Fibroblast of mammary gland (primary cell): ENCODE data around the gene TBC1D5.
"Not testable (repeated sequence)": the region's sequence is repeated elsewhere in the genome, so short reads cannot be mapped to it uniquely, and the experiment has no call there.

Experiments used
- DNase-seq: peaks from one replicate; pipeline ENCODE4 v3.0.0-alpha.2; 2010; ENCODE audit warnings: low read depth
- H3K4me3 ChIP-seq: 2 replicates; pipeline ENCODE4 v1.5.1; 2011; ENCODE audit warnings: low read depth, mild to moderate bottlenecking, low read length, moderate library complexity; ENCODE audit not compliant: control insufficient read depth
- CTCF ChIP-seq: conservative IDR thresholded peaks from 2 replicates; pipeline ENCODE4 v1.5.1; 2011; ENCODE audit warnings: low read depth, low read length, inconsistent platforms; ENCODE audit not compliant: control insufficient read depth, insufficient read depth

TBC1D5 gene

DNA sequence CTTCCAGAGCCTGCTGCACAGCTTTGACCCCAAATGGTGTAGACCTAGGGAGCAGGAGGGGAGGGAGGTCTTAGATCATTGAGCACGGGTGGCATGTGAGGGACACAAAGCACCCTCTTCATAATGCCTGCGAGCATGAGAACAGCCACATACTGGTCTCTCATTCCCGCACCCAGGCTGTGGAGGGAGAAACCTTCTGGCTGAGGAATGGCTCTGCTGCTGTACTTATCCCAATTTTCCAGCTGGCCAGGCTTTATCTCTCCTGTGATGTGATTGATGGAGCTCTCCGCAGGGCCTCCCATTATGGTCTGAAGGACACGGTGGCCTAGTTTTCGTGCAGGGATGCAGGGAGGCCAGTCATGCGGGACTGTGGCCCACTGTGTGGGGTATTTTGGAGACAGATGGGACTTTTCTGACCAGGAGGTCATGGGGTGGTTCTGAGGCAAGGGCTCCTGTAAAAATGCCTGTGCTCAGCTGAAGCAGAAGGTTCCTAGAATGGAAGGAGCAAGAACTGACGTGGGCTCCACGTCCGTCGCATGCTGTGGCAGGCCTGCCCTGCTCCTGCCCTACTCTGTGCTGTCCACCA lies 606.2 kb downstream of the TBC1D5 start:
- no peak for DNase-seq
- H3K4me3 ChIP-seq = no peak overlapping the region
- no peak for TF ChIP-seq CTCF

- no peak for DNase-seq
- no peak for TF ChIP-seq CTCF
- H3K4me3 ChIP-seq = no peak overlapping the region
These were observed 606.7 kb downstream of the TBC1D5 start for GRCh38 chr3:17135696-17136095.

DNA sequence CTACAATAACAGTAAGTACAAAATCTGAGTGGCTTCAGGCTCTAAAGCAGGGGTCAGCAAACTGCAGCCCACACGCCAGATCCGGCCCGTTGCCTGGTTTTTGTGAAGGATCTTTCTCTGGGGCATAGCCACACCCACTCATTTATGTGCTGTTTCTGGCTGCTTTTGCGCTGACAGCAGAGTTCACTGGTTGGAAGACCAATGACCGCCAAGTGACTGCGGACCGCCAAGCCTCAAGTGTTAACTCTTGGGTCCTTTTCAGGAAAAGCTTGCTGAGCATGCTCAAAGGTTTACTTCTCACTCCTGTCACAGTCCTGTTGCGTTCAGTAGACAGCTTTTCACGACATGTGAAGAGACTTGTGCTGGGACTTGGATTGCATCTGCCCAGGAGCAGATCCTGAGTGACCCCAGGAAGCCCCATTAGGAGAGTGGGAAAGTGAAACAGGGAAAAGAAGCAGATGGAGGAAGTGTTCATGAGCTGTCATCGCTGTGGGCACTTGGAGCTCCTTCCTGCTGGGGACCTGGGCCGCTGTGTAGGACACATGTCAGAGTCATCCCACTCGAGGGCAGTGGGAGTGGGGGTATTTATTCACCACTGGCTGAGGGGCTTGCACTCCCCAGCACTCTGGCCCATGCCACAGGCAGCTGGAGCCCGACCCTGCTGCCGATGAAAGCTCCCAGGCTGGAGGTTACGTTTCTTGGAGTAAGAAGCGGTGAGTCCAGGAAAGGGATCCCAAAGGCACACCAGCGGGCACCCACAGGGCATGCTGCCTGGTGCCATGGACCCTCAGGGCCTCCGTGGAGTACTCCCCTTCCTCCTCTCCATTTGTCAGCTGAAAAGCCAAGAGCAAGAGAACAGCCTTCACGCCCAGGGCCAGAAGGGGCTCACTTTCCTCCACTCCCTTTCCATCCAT lies 608.5 kb downstream of the TBC1D5 start:
- no peak overlapping the region for H3K4me3 ChIP-seq
- DNase-seq = peak; percentile 35
- TF ChIP-seq CTCF = no peak

DNA sequence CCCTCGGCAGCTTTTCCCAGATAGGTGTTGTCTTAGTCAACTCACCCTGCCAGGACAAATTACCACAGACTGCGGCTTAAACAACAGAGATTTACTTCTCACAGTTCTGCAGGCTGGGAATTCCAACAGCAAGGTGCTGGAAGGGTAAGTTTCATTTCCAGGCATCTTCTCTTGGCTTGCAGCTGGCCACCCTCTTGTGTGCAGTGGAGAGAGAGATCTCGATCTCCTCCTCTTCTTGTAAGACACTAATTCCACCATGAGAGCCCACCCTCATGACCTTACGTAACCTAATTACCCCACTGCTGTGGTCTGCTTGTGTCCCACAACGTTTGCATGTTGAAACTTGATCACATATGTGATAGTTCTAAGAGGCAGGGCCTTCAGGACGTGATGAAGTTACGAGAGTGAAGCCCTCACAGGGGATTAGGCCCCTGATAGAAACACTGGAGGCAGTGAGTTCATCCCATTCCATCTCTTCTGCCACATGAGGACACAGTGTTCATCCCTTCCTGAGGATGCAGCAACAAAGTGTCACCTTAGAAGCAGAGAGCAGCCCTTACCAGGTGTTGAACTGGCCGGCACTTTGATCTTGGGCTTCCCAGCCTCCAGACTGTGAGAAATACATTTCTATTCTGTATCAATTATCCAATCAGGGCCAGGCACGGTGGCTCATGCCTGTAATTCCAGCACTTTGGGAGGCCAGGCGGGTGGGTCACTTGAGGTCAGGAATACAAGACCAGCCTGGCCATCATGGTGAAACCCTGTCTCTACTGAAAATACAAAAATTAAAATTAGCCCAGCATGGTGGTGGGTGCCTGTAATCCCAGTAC lies 609.9 kb downstream of the TBC1D5 start:
- no peak for TF ChIP-seq CTCF
- DNase-seq = no peak
- H3K4me3 ChIP-seq = no peak overlapping the region

DNA sequence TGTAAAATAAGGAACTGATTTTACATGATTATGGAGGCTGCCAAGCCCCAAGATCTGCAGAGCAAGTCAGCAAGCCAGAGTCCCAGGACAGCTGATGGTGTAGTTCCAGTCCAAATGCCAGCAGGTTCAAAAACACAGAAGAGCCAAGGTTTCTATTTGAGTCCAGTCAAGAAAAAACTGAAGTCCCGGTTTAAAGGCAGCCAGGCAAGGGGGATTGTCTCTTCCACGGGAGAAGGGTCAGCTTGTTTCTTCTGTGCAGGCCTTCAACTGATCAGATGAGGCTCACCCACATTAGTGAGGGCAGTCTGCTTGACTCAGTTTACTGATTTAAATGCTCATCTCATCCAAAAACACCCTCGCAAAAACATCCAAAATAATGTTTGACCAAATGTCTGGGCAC lies 611.5 kb downstream of the TBC1D5 start:
- DNase-seq = no peak
- H3K4me3 ChIP-seq = no peak overlapping the region
- TF ChIP-seq CTCF = no peak

DNA sequence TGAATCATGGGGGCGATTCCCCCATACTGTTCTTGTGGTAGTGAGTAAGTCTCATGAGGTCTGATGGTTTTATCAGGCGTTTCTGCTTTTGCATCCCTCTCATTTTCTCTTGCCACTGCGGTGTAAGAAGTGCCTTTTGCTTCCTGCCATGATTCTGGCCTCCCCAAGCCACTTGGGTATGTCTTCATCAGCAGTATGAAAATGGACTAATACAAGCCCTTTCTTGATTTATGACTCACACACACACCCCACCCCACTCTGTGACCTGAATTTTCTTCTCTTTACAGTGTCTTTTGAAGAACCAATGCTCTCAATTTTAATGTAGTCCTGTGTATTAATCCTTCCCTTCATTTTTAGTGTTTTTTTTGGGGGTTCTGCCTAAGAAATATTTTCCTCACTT lies 612.9 kb downstream of the TBC1D5 start:
- no peak for DNase-seq
- TF ChIP-seq CTCF = no peak
- no peak overlapping the region for H3K4me3 ChIP-seq

DNA sequence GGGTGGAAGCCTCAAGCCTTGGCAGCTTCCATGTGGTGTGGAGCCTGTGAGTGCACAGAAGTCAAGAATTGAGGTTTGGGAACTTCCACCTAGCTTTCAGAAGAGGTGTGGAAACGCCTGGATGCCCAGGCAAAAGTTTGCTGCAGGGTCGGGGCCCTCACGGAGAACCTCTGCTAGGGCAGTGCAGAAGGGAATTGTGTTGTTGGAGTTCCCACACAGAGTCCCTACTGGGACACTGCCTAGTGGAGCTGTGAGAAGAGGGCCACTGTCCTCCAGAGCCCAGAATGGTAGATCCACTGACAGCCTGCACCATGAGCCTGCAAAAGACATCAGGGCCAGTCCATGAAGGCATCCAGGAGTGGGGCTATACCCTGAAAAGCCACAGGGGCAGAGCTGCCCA lies 613.8 kb downstream of the TBC1D5 start:
- not testable (repeated sequence) for H3K4me3 ChIP-seq, DNase-seq
